ENCODE results near the gene ANGPTL7.

DNA sequence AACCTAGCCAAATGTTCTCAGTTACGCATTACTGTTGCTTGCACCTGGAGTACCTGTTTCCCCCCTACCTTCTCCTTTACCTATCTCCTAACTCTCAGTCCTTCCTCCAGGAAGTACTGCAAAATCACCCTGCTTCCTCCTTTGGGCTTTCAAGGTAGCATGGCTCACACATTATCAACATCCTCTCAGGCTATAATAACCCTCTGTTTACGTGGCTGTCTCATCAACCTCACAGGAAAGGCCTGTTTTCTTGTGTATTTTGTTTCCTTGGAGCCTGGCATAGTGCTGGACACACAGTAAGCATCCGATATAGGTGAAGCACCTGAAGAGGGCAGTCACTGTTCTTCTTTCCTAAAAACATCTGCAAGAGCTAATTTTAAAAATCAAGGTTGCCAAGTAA, 32.7 kb upstream of the ANGPTL7 start:
- TF ChIP-seq CTCF (IDR thresholded peaks at IDR 0.05) (no peak), POLR2A (IDR thresholded peaks at IDR 0.05) (no peak)

Measured in vagina (tissue), 2 donors.